ENCODE measurements around the gene UMOD.

UMOD gene

DNA sequence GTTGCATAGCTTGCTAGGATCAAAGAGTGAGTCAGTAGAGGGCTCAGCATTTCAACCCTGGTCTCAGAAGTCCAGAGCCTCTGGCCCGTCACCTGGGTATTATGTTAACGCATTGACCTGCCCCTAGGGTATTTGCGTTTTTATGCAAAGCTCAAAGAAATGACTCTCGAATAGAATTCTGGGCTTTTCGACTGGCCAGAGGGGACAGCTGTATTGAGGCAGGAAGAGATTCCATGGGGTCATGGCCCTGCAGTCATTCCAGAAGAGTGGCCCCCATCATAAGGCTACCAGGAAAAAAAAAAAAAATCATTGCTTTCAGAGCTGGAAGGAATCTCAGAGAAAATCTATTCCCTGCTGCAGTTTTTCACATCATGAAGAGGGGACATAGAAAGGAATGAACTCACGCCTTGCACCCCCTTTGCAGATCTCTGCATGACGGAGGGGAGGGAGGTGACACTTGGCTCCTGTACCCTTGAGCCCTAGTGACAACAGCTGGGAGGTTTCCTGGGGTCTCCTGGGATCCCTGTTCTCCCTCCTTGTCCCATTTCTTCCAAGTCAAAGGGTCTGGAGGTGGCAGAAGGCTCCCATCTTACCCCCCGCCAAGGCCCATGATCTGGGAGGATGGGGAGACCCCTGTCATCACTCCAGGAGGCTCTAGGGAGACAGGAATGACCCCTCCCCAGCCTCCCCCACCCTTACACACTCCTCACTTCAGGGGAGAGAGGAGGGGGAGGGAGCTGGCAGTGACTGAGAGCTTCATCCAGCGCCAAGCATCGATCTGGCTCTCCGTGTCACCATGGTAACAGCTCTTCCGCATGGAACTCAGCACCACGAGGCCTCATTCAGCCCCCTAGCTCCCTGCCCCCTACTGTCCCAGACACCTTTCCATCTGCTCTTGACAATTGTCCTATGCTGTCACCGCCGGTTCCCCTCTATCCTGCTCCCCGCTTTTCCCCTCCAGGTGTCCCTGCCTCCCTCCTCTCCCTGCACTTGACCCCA is 61.0 kb downstream of the UMOD start:
- DNase-seq: no peak

DNA sequence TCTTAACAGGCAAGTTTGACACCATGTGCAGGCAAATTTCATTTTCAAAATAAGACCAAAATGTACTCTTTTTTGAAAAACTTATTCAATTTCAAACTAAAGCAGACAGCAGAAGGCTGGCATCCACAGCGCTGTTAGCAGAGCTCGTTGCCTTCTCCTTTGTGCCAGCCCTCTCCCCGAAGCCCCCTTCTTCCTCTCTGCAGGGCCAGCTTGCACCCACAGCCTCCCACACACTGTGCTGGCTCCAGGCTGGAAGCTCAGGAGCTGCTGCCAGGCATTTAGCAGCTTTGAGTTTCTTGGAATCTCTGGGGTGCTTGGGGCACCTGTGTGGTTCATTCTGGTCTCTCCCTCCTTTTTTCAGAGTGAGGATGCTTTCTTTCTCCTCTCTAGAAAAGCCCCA is 62.9 kb downstream of the UMOD start:
- no peak for DNase-seq

DNA sequence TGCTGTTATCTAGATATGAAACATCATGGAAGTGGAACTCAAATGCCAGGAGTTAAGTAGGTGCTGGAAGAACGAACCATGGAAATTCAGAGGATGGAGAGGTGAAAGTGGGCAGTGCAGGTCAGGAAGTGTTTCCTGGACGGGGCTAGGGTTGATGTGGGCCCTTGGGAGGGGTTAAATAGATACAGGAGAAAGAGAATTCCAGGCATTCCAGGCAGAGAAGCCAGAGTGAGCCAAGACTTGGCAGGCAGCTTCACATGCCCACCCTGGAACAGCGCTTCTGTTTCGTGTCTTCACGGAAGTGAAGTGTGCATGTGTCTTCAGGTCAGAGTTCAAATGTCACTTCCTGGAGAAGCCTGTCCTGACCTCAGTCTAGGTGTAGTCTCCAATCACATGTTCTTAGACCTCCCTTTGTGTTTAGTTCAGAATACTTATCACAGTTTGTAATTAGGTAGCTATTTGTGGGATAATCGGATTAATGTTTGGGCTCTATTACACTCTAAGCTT is 66.5 kb downstream of the UMOD start:
- DNase-seq: no peak
